Epithelial cell of proximal tubule (primary cell): Measurements from ENCODE around the gene ROR1. TPM values are rescaled to one million over a fixed set of nuclear protein-coding genes. Genes with fewer than 3 reads are reported as not detected.

Experiments
- DNase-seq: peaks from one replicate; pipeline ENCODE4 v3.0.0-alpha.2; 2011; ENCODE audit warnings: low read depth
- H3K4me3 ChIP-seq: 2 replicates; pipeline ENCODE4 v1.5.1; 2011; ENCODE audit warnings: low read depth, mild to moderate bottlenecking, low read length
- total RNA-seq: library from RNA; depleted of rRNA; stranded (reverse); fragments of >200 nt; gene quantifications from 2 replicates; pipeline ENCODE4 v1.2.3, GENCODE V29; 2015
- TF ChIP-seq, protein P1 (sequence below): conservative IDR thresholded peaks from 2 replicates; pipeline ENCODE4 v1.5.1; 2012; ENCODE audit warnings: low read depth, mild to moderate bottlenecking, low read length

Gene ROR1
- total RNA-seq, 1 donor from 2014 or later, result 5.9 TPM

DNA sequence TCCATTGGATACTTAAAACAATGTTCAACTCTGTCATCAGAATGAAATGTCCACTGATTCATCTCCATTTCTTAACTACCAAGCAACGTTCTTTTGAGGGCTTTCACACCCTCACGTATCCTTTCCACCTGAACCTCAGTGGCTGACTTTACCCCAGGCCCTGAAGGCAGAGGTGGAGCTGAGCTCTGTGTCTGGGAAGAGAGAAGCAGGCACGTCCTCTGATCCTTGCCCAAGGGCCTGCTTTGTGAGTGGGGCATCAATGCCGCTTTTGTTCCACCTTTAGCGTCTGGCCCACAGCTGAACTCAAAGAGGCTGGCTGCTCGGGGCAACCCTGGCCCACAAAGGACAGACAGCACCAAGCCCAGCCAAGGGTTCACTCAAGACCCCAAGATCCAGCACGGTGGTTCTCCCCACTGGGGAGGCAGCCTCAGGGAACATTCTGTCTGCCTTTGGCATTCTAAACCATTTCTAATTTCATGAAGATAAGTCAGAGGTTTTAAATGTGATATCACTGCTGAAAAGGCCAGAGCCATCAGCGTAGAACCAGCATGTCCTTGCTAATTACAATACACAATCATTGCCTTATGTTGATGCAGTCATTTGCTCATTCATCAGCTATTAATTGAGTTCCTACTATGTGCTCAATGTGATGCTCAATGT lies 303.6 kb downstream of the ROR1 start:
- DNase-seq, result no peak
- TF ChIP-seq, protein P1, sequence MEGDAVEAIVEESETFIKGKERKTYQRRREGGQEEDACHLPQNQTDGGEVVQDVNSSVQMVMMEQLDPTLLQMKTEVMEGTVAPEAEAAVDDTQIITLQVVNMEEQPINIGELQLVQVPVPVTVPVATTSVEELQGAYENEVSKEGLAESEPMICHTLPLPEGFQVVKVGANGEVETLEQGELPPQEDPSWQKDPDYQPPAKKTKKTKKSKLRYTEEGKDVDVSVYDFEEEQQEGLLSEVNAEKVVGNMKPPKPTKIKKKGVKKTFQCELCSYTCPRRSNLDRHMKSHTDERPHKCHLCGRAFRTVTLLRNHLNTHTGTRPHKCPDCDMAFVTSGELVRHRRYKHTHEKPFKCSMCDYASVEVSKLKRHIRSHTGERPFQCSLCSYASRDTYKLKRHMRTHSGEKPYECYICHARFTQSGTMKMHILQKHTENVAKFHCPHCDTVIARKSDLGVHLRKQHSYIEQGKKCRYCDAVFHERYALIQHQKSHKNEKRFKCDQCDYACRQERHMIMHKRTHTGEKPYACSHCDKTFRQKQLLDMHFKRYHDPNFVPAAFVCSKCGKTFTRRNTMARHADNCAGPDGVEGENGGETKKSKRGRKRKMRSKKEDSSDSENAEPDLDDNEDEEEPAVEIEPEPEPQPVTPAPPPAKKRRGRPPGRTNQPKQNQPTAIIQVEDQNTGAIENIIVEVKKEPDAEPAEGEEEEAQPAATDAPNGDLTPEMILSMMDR, result no peak
- no peak overlapping the region for H3K4me3 ChIP-seq

DNA sequence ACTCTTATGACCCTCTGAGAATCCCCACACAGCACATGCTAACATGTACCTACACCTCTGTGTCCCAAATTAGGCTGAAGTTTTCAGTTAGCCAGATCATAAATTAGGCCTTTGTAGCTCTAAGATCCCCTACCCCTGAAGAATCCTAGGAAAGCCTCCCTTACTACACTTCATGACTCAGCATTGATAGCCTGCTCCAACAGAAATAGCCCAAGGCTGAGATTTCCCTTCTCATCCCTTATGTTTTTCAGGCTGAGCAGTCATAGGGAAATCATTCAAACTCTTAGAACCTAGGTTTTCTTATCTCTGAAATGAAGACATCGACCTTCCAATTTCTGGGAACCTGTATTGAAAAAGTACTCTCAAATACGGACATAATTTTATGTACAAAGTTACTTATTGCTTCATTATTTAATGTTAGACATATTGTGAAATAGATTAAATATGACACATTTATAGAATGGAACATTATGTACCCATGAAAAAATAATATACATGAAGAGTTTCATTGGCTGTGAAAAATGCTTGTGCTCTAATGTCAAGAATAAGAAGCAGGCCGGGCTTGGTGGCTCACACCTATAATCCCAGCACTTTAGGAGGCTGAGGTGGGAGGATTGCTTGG lies 307.2 kb downstream of the ROR1 start:
- TF ChIP-seq, protein P1, result no peak
- no peak for DNase-seq
- no peak overlapping the region for H3K4me3 ChIP-seq

DNA sequence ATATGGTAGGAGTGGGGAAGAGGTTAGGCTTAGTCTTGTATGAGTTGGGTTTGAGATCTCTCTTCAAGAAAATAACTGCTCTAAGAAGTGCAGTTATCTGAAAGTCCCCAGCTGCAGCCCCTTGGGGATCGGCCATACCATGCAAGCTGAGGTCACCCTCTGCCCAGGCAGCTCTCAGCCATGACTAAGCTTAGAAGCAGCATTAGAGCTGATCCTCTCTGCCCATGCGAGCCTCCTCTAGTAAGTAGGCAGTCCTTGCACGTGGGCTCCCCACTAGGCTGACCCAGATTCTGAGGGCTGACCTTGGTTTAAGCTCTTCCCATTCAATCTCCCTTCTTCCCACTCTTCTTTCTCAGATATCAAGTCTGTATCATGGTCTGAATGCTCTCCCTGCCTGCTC lies 308.6 kb downstream of the ROR1 start:
- no peak for DNase-seq
- no peak overlapping the region for H3K4me3 ChIP-seq

DNA sequence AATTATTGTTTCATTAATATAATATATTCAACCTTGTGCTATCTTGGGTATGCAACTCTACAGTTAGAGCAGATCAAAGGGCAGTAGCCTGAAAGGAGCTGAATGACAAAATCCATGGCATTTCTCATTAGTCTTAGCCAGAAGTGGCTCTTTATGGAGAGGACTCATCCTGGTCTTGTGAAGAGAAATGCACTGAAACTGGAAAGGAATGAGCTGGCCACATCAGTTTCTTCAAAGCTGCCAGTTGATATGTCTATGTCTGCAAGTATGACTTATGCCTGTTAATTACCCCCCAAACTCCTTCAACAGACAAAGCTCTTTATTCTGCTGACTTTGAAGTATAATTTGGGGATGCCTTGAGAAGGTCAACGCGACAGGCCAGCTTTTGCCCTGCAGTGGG lies 310.6 kb downstream of the ROR1 start:
- H3K4me3 ChIP-seq, result no peak overlapping the region
- TF ChIP-seq, protein P1, result no peak
- no peak for DNase-seq

More for the DNA sequence above, 308.6 kb downstream of the ROR1 start:
- TF ChIP-seq, protein P1, result no peak

DNA sequence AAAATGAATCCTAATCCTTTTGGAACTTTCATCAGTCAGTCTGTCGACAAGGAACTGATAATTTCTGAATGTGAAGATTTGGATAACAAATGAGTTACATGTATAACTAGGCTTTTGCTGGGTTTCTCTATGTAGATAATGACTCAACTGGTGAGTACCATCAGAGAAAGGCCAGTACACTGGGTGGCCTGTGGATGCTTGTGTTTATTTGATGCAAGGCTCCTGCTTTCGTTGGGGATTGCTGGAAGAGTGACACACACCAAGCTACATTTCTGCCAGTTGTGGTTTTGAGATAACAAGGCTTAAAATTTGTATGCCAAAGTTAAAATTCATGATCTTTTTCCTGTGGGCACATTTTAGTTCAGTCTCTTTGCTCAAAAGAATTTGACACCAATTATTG lies 314.0 kb downstream of the ROR1 start:
- H3K4me3 ChIP-seq, result no peak overlapping the region
- no peak for DNase-seq
- TF ChIP-seq, protein P1, result no peak

DNA sequence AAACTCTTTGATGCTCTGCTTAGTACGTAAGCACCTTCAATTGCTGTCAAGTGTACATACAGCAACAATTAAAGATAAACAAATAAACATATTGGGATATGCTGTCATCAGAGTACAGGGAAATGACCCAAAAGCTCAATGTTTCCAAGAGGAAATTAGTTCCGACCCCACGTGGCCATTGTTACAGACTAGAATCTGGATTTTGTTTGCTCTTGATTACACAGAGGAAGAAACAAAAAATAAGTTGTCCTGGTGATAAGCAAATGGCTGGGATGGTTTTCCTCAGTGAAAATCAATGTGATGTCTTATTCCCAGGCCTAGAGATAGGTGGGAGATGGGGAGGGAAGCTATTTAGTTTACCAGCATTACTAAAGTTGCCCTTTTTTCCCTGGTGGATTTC lies 316.6 kb downstream of the ROR1 start:
- no peak for DNase-seq
- no peak overlapping the region for H3K4me3 ChIP-seq
- TF ChIP-seq, protein P1, result no peak
